Endothelial cell of umbilical vein (primary cell): ENCODE measurements around the gene KCNMB2.

Source experiments
- EZH2 ChIP-seq: IDR thresholded peaks from 2 replicates; pipeline ENCODE4 v1.6.1; 2012; ENCODE audit warnings: borderline replicate concordance, low read depth, mild to moderate bottlenecking, moderate library complexity, low read length, inconsistent platforms; ENCODE audit not compliant: severe bottlenecking
- MAX ChIP-seq: IDR thresholded peaks from 2 replicates; pipeline ENCODE4 v1.6.1; 2011; ENCODE audit not compliant: insufficient read depth, insufficient read length
- MYC ChIP-seq: IDR thresholded peaks from one replicate; pipeline ENCODE4 v1.6.1; 2011; ENCODE audit warnings: mild to moderate bottlenecking, low read depth, low read length
- POLR2A ChIP-seq: IDR thresholded peaks from 2 replicates; pipeline ENCODE4 v1.6.1; 2012; ENCODE audit warnings: low read depth, mild to moderate bottlenecking, control low read depth, low read length
- POLR2AphosphoS5 ChIP-seq: IDR thresholded peaks from 2 replicates; pipeline ENCODE4 v1.6.1; 2012; ENCODE audit warnings: low read depth, mild to moderate bottlenecking, control low read depth, low read length, moderate library complexity; ENCODE audit not compliant: insufficient read depth
- TF ChIP-seq, protein P1 (sequence below), 2 donors: IDR thresholded peaks; 1 replicate in 1 of 2; 2 replicates in 1 of 2; pipeline ENCODE4 v1.5.1; 2011; ENCODE audit warnings: low read length in 2 of 2, mild to moderate bottlenecking in 2 of 2, moderate library complexity in 2 of 2, control low read depth in 1 of 2, inconsistent platforms in 1 of 2, low read depth in 1 of 2; ENCODE audit not compliant: insufficient read depth in 1 of 2; ENCODE audit errors: extremely low read depth in 1 of 2

DNA sequence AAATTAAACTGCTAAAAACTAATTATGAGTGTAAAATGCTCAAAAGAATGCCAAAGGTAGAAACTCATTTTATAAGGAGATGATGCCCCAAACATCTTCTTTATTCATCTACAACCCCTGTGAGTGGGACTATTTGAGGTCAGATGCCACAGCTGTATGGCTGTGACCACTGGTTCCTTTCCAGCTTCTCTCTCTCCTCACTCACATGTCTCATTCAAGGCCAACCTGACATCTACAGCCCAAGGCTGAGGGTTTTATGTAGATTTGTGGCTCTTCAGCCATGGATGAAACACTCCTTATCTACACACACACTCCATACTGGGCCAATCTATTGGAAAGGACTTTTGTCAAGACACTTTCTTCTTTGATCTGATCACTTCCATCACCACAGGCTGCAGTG is 231.3 kb downstream of the KCNMB2 start:
- TF ChIP-seq, protein P1, sequence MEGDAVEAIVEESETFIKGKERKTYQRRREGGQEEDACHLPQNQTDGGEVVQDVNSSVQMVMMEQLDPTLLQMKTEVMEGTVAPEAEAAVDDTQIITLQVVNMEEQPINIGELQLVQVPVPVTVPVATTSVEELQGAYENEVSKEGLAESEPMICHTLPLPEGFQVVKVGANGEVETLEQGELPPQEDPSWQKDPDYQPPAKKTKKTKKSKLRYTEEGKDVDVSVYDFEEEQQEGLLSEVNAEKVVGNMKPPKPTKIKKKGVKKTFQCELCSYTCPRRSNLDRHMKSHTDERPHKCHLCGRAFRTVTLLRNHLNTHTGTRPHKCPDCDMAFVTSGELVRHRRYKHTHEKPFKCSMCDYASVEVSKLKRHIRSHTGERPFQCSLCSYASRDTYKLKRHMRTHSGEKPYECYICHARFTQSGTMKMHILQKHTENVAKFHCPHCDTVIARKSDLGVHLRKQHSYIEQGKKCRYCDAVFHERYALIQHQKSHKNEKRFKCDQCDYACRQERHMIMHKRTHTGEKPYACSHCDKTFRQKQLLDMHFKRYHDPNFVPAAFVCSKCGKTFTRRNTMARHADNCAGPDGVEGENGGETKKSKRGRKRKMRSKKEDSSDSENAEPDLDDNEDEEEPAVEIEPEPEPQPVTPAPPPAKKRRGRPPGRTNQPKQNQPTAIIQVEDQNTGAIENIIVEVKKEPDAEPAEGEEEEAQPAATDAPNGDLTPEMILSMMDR (IDR thresholded peaks at IDR 0.05; ENCODE audit: extremely low read depth in 1 of 2, insufficient read depth in 1 of 2, low read depth in 1 of 2, low read length in 2 of 2) = no peak
- TF ChIP-seq POLR2A (no peak), MAX (no peak), POLR2AphosphoS5 (no peak), EZH2 (no peak), MYC (no peak)
